Ramos (cell line): ENCODE measurements around the gene CUX1.
"Not testable (repeated sequence)": the region's sequence is repeated elsewhere in the genome, so short reads cannot be mapped to it uniquely, and the experiment has no call there.

Source experiments
- in situ Hi-C: fragments of 300-500 bp; cut with MboI; formaldehyde crosslinking; loops from one replicate; pipeline ENCODE4 v1.14.3; 2022; ENCODE audit warnings: low sequenced_read_pairs; ENCODE audit not compliant: unreplicated experiment

CUX1 gene

GRCh38 chr7:102204212-102204611 lies 386.8 kb downstream of the CUX1 start:
- in situ Hi-C loops = no loop called here

- in situ Hi-C loops = no loop called here
Measured at GRCh38 chr7:102205915-102206314, 388.5 kb downstream of the CUX1 start.

GRCh38 chr7:102208826-102209225 lies 391.4 kb downstream of the CUX1 start:
- in situ Hi-C loops = no loop called here

- in situ Hi-C loops = no loop called here
Measured at GRCh38 chr7:102210787-102211186, 393.4 kb downstream of the CUX1 start.

- in situ Hi-C loops = no loop called here
Measured at GRCh38 chr7:102211590-102212550, 394.4 kb downstream of the CUX1 start.

GRCh38 chr7:102214477-102215072 lies 397.1 kb downstream of the CUX1 start:
- in situ Hi-C loops = no loop called here

- in situ Hi-C loops = no loop called here
Measured at GRCh38 chr7:102215256-102215655, 397.8 kb downstream of the CUX1 start.

- in situ Hi-C loops = no loop called here
Measured at GRCh38 chr7:102215711-102216110, 398.3 kb downstream of the CUX1 start.

- in situ Hi-C loops = no loop called here
Measured at GRCh38 chr7:102216573-102217314, 399.3 kb downstream of the CUX1 start.

- in situ Hi-C loops = no loop called here
Measured at GRCh38 chr7:102220229-102220850, 402.9 kb downstream of the CUX1 start.

- in situ Hi-C loops = no loop called here
Measured at GRCh38 chr7:102220960-102221800, 403.8 kb downstream of the CUX1 start.

- in situ Hi-C loops = no loop called here
Measured at GRCh38 chr7:102221961-102222360, 404.5 kb downstream of the CUX1 start.

- in situ Hi-C loops = no loop called here
Measured at GRCh38 chr7:102222445-102222844, 405.0 kb downstream of the CUX1 start.

- in situ Hi-C loops = no loop called here
Measured at GRCh38 chr7:102223184-102223583, 405.8 kb downstream of the CUX1 start.

- in situ Hi-C loops = no loop called here
Measured at GRCh38 chr7:102225025-102225424, 407.6 kb downstream of the CUX1 start.

GRCh38 chr7:102227371-102227770 lies 409.9 kb downstream of the CUX1 start:
- in situ Hi-C loops = no loop called here

- in situ Hi-C loops = no loop called here
Measured at GRCh38 chr7:102228935-102229334, 411.5 kb downstream of the CUX1 start.

- in situ Hi-C loops = not testable (repeated sequence)
Measured at GRCh38 chr7:102230162-102230561, 412.7 kb downstream of the CUX1 start.

- in situ Hi-C loops = no loop called here
Measured at GRCh38 chr7:102230593-102230992, 413.2 kb downstream of the CUX1 start.
